Natural killer cell (primary cell): ENCODE data around the gene VPS37B. TPM values are rescaled to one million over a fixed set of nuclear protein-coding genes. Genes with fewer than 3 reads are reported as not detected.

Source experiments
- ATAC-seq, 3 donors: fragments of 150-1000 bp in 2 of 3; fragments of 200-7000 bp in 1 of 3; cut with Tn5 transposase; 1 replicate in 1 of 3; 2 replicates in 2 of 3; pipeline ENCODE4 v1.10.0; 2021; ENCODE audit warnings: mild to moderate bottlenecking in 2 of 3, moderate library complexity in 2 of 3
- DNase-seq, 2 donors: peaks; one replicate each; pipeline versions ENCODE4 v3.0.0 to v3.0.0-alpha.2; 2013 to 2021; ENCODE audit warnings: mixed read lengths in 1 of 2
- H3K27ac ChIP-seq: one replicate; pipeline ENCODE4 v1.5.1; 2013; ENCODE audit warnings: mild to moderate bottlenecking, low read length
- H3K27me3 ChIP-seq: one replicate; pipeline ENCODE4 v1.6.1; 2013; ENCODE audit warnings: low read length; ENCODE audit not compliant: control insufficient read depth, insufficient read depth
- H3K36me3 ChIP-seq: one replicate; pipeline ENCODE4 v1.6.1; 2013; ENCODE audit warnings: low read length; ENCODE audit not compliant: control insufficient read depth, insufficient read depth
- H3K4me1 ChIP-seq: one replicate; pipeline ENCODE4 v1.6.1; 2013; ENCODE audit warnings: low read length; ENCODE audit not compliant: control insufficient read depth, insufficient read depth
- H3K4me3 ChIP-seq: one replicate; pipeline ENCODE4 v1.5.1; 2013; ENCODE audit warnings: low read length
- H3K9me3 ChIP-seq: one replicate; pipeline ENCODE4 v1.6.1; 2013; ENCODE audit warnings: low read length; ENCODE audit not compliant: control insufficient read depth, insufficient read depth
- H3K27ac Mint-ChIP-seq, 2 donors: one replicate each; pipeline ENCODE4 v1.8.0; 2022; ENCODE audit warnings: mild to moderate bottlenecking in 2 of 2, mixed read lengths in 2 of 2, moderate library complexity in 1 of 2
- H3K27me3 Mint-ChIP-seq, 2 donors: one replicate each; pipeline ENCODE4 v1.8.0; 2022; ENCODE audit warnings: low read depth in 2 of 2, mixed read lengths in 2 of 2
- H3K36me3 Mint-ChIP-seq: one replicate; pipeline ENCODE4 v1.8.0; 2022; ENCODE audit warnings: mixed read lengths
- H3K4me1 Mint-ChIP-seq, 2 donors: one replicate each; pipeline ENCODE4 v1.8.0; 2022; ENCODE audit warnings: mixed read lengths in 2 of 2
- H3K4me3 Mint-ChIP-seq: one replicate; pipeline ENCODE4 v1.8.0; 2022; ENCODE audit warnings: mild to moderate bottlenecking, moderate library complexity, mixed read lengths
- H3K9me3 Mint-ChIP-seq, 2 donors: one replicate each; pipeline ENCODE4 v1.8.0; 2022; ENCODE audit warnings: mixed read lengths in 2 of 2
- WGBS: methylation state at CpG from one replicate; pipeline ENCODE4 v1.1.7; 2013; ENCODE audit warnings: missing lambda C conversion rate; ENCODE audit not compliant: insufficient coverage; 5-methylcytosine and 5-hydroxymethylcytosine counted together
- intact Hi-C: fragments of 100-400 bp; cut with micrococcal nuclease; formaldehyde crosslinking; loops from one replicate; pipeline ENCODE4 v1.14.2; 2022
- total RNA-seq, 4 donors: library from RNA; stranded (reverse); fragments of 120-200 nt in 1 of 4; gene quantifications; one replicate each; pipeline versions ENCODE4 v1.2.3 to v1.2.4, GENCODE V29; 2013 to 2022
- TF ChIP-seq, protein P1 (sequence below): fragments of 200-600 bp; IDR thresholded peaks from one replicate; pipeline ENCODE4 v1.8.0; 2022; ENCODE audit warnings: antibody characterized with exemption

Gene VPS37B
- total RNA-seq, 3 donors from 2014 or later (not counting 1 experiment from before 2014, with no cell fraction given) = 142 to 167 (median 165) TPM

DNA sequence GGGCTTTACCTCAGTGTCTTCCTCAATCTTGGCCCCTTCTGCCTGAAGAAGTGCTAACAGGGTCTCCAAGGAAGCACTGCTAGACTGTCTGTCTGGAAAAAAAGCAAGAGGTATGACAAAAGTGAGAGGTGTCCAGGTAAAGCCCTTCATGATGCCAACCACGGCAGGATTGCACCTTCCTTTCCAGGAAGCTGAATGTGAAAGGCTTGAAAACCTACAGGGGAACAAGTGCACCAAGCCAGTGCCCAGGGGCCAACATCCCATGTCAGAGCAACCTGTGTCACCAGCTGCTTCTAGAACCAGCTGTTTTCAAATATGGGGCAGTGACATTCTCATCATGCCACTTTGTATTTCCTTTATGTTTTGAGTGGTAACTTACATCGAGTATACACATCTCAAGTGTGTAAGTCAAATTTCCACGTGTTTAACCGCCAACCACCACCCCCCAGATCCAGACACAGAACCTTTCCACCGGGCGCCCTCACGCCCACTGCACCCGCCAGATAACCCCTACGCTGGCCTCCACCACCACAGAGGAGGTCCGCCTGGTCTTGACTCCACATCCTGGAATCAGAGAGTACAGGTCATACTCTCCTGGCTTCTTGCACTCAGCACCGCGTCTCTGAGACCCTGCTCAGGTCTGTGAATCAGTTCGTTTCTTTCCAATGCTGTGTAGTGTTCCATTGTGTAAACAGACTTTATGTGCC, 27.3 kb downstream of the VPS37B start:
- H3K36me3 ChIP-seq = peaks cover 66% of the 10 kb centered on the region
- Mint-ChIP-seq H3K9me3 (no peaks in the 10 kb centered on the region), H3K27me3 (no peaks in the 10 kb centered on the region), H3K36me3 (no peaks in the 10 kb centered on the region), H3K4me1 (peaks cover 56 to 64% of the 10 kb centered on the region in 2 donors), H3K4me3 (peak overlapping the region; percentile 67), H3K27ac (peak overlapping the region; percentile 44 to 74)
- ATAC-seq (no peak), DNase-seq (no peak)
- 92% methylated on average over 13 of the region's 13 CpGs for WGBS
- H3K4me3 ChIP-seq = no peak overlapping the region
- no peak overlapping the region for H3K27ac ChIP-seq
- peaks cover 50% of the 10 kb centered on the region for H3K4me1 ChIP-seq
- no peaks in the 10 kb centered on the region for H3K27me3 ChIP-seq
- H3K9me3 ChIP-seq = no peaks in the 10 kb centered on the region
- TF ChIP-seq, protein P1, sequence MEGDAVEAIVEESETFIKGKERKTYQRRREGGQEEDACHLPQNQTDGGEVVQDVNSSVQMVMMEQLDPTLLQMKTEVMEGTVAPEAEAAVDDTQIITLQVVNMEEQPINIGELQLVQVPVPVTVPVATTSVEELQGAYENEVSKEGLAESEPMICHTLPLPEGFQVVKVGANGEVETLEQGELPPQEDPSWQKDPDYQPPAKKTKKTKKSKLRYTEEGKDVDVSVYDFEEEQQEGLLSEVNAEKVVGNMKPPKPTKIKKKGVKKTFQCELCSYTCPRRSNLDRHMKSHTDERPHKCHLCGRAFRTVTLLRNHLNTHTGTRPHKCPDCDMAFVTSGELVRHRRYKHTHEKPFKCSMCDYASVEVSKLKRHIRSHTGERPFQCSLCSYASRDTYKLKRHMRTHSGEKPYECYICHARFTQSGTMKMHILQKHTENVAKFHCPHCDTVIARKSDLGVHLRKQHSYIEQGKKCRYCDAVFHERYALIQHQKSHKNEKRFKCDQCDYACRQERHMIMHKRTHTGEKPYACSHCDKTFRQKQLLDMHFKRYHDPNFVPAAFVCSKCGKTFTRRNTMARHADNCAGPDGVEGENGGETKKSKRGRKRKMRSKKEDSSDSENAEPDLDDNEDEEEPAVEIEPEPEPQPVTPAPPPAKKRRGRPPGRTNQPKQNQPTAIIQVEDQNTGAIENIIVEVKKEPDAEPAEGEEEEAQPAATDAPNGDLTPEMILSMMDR = no peak
- intact Hi-C loops = no loop called here

DNA sequence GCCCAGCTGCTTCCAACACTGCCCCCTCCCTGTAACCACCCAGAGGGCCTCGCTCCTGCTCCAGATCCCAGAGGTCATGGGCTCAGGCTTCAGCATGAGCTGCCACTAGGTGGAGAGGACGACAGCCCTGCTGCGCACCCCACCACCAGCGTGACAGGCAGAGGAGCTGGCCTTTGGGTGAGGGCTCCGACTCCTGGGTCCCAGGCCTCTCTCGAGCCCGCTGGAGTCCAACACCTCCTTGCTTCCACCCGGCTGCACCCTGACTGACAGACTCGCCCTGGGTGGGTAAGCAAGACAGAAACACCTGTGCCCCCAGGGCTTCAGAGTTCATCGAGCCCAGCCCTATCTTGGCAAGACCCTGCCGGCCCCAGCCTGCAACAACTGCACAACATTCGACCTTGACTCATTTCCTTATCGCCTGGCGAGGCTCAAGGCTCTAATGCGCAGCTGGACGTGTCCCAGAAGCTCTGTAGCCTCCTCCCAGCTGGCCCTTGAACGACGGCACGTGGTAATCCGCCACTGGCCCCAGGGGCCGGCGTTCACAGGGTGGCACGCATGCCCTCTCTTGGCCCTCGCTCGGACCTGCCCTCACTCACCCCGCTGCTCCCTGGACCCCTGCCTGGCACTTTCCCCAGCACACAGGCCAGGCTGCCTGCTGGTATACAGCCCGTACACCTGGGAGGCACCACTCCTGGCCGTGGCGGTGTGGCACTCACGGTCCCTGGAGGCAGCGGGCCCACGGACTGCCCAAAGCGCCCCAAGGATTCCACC, 28.0 kb downstream of the VPS37B start:
- Mint-ChIP-seq H3K27ac (peak overlapping the region in 1 of 2 donors; percentile 81), H3K36me3 (no peaks in the 10 kb centered on the region), H3K4me3 (no peak overlapping the region), H3K9me3 (no peaks in the 10 kb centered on the region), H3K27me3 (no peaks in the 10 kb centered on the region), H3K4me1 (peaks cover 49 to 56% of the 10 kb centered on the region in 2 donors)
- ATAC-seq = no peak
- H3K27me3 ChIP-seq = no peaks in the 10 kb centered on the region
- peak in 1 of 2 donors; percentile 28 for DNase-seq
- no peaks in the 10 kb centered on the region for H3K9me3 ChIP-seq
- 91% methylated on average over 33 of the region's 33 CpGs for WGBS
- intact Hi-C loops = loop anchor here (2.0 kb wide), 1 partner anchor 79 kb away; no protein-coding TSS in a partner anchor
- peaks cover 70% of the 10 kb centered on the region for H3K36me3 ChIP-seq
- TF ChIP-seq, protein P1 = no peak
- H3K27ac ChIP-seq = no peak overlapping the region
- H3K4me1 ChIP-seq = peaks cover 50% of the 10 kb centered on the region
- H3K4me3 ChIP-seq = no peak overlapping the region

DNA sequence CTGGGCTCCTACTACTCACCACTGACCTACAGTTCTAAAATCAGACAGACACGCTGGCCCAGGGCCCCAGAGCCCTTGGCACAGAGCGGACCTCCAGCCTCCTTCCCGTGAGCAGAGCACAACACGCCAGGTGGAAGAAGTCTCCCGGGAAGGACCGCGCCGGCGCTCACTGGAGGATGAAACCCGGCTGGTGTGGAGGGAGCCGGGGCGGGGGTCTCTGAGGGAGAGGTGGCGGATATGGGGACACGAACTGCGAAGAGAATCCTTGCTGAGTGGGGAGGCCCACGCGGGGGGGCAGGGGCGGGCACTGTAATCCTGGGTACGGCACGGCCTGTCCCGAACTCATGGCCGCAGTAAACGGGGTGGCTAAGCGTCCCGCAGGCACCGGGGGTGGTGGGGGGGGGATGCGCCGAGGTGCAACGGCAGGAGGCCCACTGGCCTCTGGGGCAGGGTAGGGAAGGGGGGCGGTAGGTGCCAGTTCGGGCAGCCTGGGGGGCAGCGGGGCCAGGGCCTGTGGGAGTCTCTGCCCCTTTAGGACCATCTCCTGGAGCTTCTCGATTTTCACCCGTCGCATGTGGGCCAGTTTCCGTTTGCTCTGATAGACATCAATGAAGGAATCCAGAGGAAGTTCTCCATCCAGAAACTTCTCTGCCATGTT, 28.8 kb downstream of the VPS37B start:
- ATAC-seq = no peak
- Mint-ChIP-seq H3K9me3 (no peaks in the 10 kb centered on the region), H3K4me3 (peak overlapping the region; percentile 45), H3K27ac (peak overlapping the region; percentile 58 to 81), H3K27me3 (no peaks in the 10 kb centered on the region), H3K4me1 (peaks cover 41 to 48% of the 10 kb centered on the region in 2 donors), H3K36me3 (no peaks in the 10 kb centered on the region)
- Histone ChIP-seq H3K27ac (no peak overlapping the region), H3K4me3 (no peak overlapping the region), H3K36me3 (peaks cover 73% of the 10 kb centered on the region), H3K27me3 (no peaks in the 10 kb centered on the region), H3K4me1 (peaks cover 42% of the 10 kb centered on the region), H3K9me3 (no peaks in the 10 kb centered on the region)
- intact Hi-C loops = loop anchor here (2.0 kb wide), 1 partner anchor 80 kb away; no protein-coding TSS in a partner anchor
- DNase-seq = no peak
- WGBS = 97% methylated on average over 36 of the region's 36 CpGs
- TF ChIP-seq, protein P1 = no peak
